Spleen (tissue), 7 donors: ENCODE results near the gene TPCN2.

Experiments
- CTCF ChIP-seq, 11 experiments: fragments of 200-600 bp in 7 of 11; fragments of 450-650 bp in 4 of 11; sonication (generic) in 4 of 11; IDR thresholded peaks in 8 of 11; conservative IDR thresholded peaks in 3 of 11; 1 replicate in 7 of 11; 2 replicates in 4 of 11; pipeline versions ENCODE4 v1.4.0 to v1.8.0; 2016 to 2021; ENCODE audit warnings: antibody characterized with exemption in 11 of 11, inconsistent platforms in 4 of 11, mild to moderate bottlenecking in 1 of 11
- POLR2A ChIP-seq, 3 donors: fragments of 450-650 bp; IDR thresholded peaks; one replicate each; pipeline ENCODE4 v1.5.1; 2017; ENCODE audit warnings: antibody characterized with exemption in 3 of 3, mild to moderate bottlenecking in 1 of 3
- donor health status: DM: no; HTN: no; CAD: no; lungs with moderate emphysema.
- donor health status: DM: no; HTN: no; CAD: no.
- donor health status: DM: no; HTN: no; CAD: no.

GRCh38 chr11:69053546-69054396 is 5.0 kb downstream of the TPCN2 start:
- TF ChIP-seq CTCF (IDR thresholded peaks at IDR 0.05 in 8 of 11, conservative IDR thresholded peaks at IDR 0.05 in 3 of 11) = no peak
- no peak for TF ChIP-seq POLR2A (IDR thresholded peaks at IDR 0.05)
